Caki2 (cell line): ENCODE measurements around the gene RAB40B. TPM values are rescaled to one million over a fixed set of nuclear protein-coding genes. Genes with fewer than 3 reads are reported as not detected.

ENCODE experiments used
- DNase-seq: peaks from one replicate; pipeline ENCODE4 v3.0.0-alpha.2; 2015; ENCODE audit warnings: low read depth
- in situ Hi-C: cut with HindIII; loops from 2 replicates; pipeline ENCODE4 v1.10.0; 2016; ENCODE audit warnings: low sequenced_read_pairs, low pct_unique_long_range_greater_than_20kb, mixed read lengths
- total RNA-seq: library from RNA; depleted of rRNA; stranded (reverse); fragments of >200 nt; shearing (Covaris generic); gene quantifications from 2 replicates; pipeline ENCODE4 v1.2.3, GENCODE V29; 2014; ENCODE audit warnings: low replicate concordance; rRNA removed

The RAB40B gene
- total RNA-seq, 1 experiment from 2014 or later = 83.6 TPM

DNA sequence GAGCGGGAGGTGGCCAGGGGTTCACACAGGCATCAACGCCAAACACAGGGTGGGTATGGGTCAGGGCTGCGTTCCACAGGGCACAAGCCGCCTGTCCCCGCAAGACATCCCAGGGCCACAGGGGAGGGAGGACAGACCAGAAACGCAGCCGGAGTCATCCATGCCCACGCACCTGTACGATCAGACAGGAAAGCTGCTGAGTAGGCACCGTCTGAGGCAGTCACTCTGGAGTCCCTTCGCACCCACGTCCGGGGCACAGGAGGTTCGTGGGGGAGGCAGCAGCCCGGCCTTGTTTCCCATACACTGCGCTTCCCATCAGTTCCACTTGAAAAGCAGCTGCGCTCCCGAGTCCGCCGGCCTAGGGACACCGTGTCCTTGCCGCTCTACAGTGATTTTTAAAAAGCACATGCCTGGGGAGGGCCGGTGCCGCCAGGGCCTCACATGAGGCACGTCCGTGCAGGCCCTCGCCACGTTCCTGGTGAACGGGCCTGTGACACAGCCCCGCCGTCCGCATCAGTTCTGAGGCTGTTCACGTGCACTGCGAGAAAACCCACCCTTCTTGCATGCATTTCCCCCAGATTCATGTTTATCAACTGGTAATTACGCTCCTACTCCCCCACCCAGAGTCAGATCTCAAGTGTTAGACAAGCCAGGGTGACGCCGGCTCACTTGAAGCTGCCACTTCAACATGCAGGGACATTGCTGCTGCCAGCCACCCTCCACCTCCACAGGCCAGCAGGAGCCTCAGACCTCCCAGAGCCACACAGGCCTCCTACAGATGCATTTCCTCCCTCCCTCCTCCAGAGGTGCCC lies 85.0 kb downstream of the RAB40B start:
- in situ Hi-C loops = no loop called here
- no peak for DNase-seq

DNA sequence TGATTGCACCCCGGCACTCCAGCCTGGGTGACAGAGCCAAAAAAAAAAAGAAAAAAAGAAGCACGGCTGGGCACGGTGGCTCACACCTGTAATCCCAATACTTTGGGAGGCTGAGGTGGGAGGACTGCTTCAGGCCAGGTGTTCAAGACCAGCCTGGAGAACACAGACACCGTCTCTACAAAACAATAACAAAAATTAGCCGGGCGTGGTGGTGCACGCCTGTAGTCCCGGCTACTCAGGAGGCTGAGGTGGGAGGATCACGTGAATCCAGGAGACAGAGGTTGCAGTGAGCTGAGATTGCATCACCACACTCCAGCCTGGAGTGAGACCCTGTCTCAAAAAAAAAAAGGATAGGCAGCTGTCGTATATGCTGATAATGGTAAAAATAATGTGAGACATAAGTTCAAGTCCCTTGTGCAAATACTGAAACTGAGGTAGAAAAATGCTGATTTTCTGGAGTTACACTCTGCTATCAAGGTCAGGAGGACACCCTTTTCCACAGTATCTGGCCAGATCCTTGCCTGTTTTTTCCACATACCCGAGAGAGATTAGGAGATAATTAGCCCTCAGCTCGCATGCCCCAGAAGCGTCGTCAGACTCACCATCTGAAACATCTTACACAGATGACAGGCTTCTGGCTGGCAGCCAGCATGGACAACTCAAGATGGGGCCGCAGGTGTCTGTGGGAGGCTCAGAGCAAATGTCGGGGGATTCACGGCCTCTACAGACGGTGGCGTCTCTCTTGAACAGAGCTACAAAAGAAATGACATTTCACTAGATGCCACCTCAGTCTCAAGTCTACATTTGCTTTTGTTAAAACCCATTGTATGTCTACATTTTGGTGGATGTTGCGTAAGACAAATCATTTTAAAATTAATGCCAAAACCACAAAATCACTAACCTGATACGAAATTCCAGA lies 87.1 kb downstream of the RAB40B start:
- no peak for DNase-seq
- in situ Hi-C loops = no loop called here

DNA sequence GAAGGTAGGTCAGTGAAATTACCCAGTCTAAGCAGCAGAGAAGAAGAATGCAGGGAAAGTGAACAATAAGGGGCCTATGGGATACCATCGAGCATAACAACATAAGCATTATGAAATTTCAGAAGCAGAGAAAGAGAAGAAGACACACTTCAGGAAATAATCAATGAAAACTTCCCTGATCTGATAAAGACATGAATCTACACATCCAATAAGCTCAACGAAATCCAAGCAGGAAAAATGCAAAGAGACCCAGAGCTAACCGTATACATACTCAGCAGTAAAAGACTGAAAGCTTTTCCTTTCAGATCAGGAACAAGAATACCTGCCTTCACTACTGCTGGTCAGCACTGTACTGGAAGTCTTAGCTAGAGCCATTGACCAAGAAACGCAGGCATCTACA lies 88.8 kb downstream of the RAB40B start:
- in situ Hi-C loops = no loop called here
- DNase-seq = no peak

DNA sequence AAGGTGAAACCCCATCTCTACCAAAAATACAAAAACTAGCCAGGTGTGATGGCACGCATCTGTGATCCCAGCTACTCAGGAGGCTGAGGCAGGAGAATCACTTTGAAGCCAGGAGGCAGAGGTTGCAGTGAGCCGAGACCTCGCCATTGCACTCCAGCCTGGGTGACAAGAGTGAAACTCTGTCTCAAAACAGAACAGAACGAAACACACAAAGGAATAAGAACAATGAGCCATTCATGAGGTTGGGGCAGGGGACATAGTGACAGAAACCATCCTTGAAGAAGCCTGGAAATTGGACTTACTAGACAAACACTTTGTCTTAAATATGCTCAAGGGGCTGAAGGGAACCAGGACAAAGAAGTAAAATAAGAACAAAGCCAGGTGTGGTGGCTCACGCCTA lies 89.7 kb downstream of the RAB40B start:
- in situ Hi-C loops = no loop called here
- no peak for DNase-seq

DNA sequence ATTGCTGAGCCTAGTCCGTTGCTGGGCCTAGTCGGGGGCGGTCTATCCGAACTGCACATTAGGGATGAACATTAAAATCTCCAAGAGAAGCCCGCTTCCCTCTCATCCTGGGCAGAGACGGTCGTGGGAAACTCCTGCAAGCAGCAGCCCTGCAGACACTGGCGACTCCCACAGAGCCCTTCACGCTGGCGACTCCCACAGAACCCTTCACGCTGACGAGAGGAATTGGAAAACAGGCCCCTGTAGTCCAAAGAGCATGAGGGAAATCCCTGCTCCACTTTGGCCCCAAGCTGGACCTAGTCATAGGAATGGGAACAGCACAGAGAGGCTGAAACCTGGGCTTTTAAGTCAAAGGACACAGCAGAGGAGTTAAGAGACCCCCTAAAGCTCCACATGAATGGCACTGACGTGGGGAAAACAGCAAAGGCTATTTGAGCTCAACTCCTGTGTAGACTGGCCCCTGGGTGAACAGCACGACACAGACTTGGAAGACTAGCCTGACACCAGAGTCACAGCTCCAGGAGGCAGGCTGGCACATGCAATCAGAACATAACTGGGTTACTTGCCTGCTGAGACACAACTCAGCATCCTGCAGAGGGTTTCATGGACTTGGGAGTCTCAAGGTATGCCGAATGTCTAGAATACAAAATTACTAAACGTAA lies 92.4 kb downstream of the RAB40B start:
- in situ Hi-C loops = no loop called here

More for the DNA sequence above, 92.4 kb downstream of the RAB40B start:
- no peak for DNase-seq

Other genes starting within 250 kb of the RAB40B start
- gene CYBC1, start 247.9 kb downstream of the RAB40B start, total RNA-seq = 107 and 131 TPM in 2 replicates
- gene NARF, start 240.0 kb downstream of the RAB40B start, total RNA-seq = 24.7 and 24.9 TPM in 2 replicates
- gene FOXK2, start 179.0 kb downstream of the RAB40B start, total RNA-seq = 22.3 and 24.2 TPM in 2 replicates
- gene WDR45B, start 50.3 kb downstream of the RAB40B start, total RNA-seq = 159 and 174 TPM in 2 replicates
- 65.9 and 106 TPM in 2 replicates for gene FN3KRP, start 18.0 kb upstream of the RAB40B start, total RNA-seq
- 0.98 and 1.1 TPM in 2 replicates for gene FN3K, start 36.9 kb upstream of the RAB40B start, total RNA-seq
- gene TBCD, start 53.4 kb upstream of the RAB40B start, total RNA-seq = 88.5 and 138 TPM in 2 replicates
- gene ZNF750, start 141.3 kb upstream of the RAB40B start, total RNA-seq = not detected in 2 replicates